ENCODE measurements around the gene MKLN1. TPM values are rescaled to one million over a fixed set of nuclear protein-coding genes. Genes with fewer than 3 reads are reported as not detected.

Gene MKLN1
- total and polyA plus RNA-seq, 2 donors from 2014 or later = 24.4 to 77.0 TPM

- H3K4me3 ChIP-seq (ENCODE audit: low read length in 3 of 3) = no peak overlapping the region
- intact Hi-C loops (cut with DNase I) = no loop called here
- H3K27me3 ChIP-seq (ENCODE audit: control insufficient read depth, insufficient read depth, low read length) = no peaks in the 10 kb centered on the region
- H3K4me1 ChIP-seq (ENCODE audit: control insufficient read depth in 2 of 3, insufficient read depth in 2 of 3, low read depth in 1 of 3, low read length in 3 of 3) = peaks cover 0 to 14% (median 7%) of the 10 kb centered on the region in 3 donors
- H3K9ac ChIP-seq (ENCODE audit: low read length in 3 of 3) = no peak overlapping the region
- H3K36me3 ChIP-seq (ENCODE audit: control insufficient read depth in 2 of 3, insufficient read depth in 3 of 3, low read length in 3 of 3) = peaks cover 0 to 4% (median 0%) of the 10 kb centered on the region in 3 donors
- H3K27ac ChIP-seq (ENCODE audit: low read depth in 2 of 2, low read length in 2 of 2) = no peak overlapping the region
- H3K9me3 ChIP-seq (ENCODE audit: control insufficient read depth in 2 of 3, insufficient read depth in 1 of 3, low read length in 3 of 3) = no peaks in the 10 kb centered on the region
- FAIRE-seq = no peak
- no peak for DNase-seq
- TF ChIP-seq CTCF (IDR thresholded peaks at IDR 0.05; ENCODE audit: borderline replicate concordance, extremely low read depth, insufficient read depth) = no peak
Measured at GRCh38 chr7:131322061-131322460, 5.6 kb upstream of the MKLN1 start.

- no peaks in the 10 kb centered on the region for H3K27me3 ChIP-seq (ENCODE audit: control insufficient read depth, insufficient read depth, low read length)
- intact Hi-C loops (cut with DNase I) = no loop called here
- peaks cover 0 to 14% (median 8%) of the 10 kb centered on the region in 3 donors for H3K4me1 ChIP-seq (ENCODE audit: control insufficient read depth in 2 of 3, insufficient read depth in 2 of 3, low read depth in 1 of 3, low read length in 3 of 3)
- no peak overlapping the region for H3K9ac ChIP-seq (ENCODE audit: low read length in 3 of 3)
- H3K36me3 ChIP-seq (ENCODE audit: control insufficient read depth in 2 of 3, insufficient read depth in 3 of 3, low read length in 3 of 3) = peaks cover 0 to 4% (median 0%) of the 10 kb centered on the region in 3 donors
- H3K9me3 ChIP-seq (ENCODE audit: control insufficient read depth in 2 of 3, insufficient read depth in 1 of 3, low read length in 3 of 3) = no peaks in the 10 kb centered on the region
- TF ChIP-seq CTCF (IDR thresholded peaks at IDR 0.05; ENCODE audit: borderline replicate concordance, extremely low read depth, insufficient read depth) = no peak
- no peak overlapping the region for H3K27ac ChIP-seq (ENCODE audit: low read depth in 2 of 2, low read length in 2 of 2)
- FAIRE-seq = no peak
- DNase-seq = no peak
- no peak overlapping the region for H3K4me3 ChIP-seq (ENCODE audit: low read length in 3 of 3)
Measured at GRCh38 chr7:131322861-131323260, 4.8 kb upstream of the MKLN1 start.

GRCh38 chr7:131325179-131325840, 2.4 kb upstream of the MKLN1 start:
- peaks cover 0 to 4% (median 0%) of the 10 kb centered on the region in 3 donors for H3K36me3 ChIP-seq (ENCODE audit: control insufficient read depth in 2 of 3, insufficient read depth in 3 of 3, low read length in 3 of 3)
- H3K9ac ChIP-seq (ENCODE audit: low read length in 3 of 3) = no peak overlapping the region
- H3K4me3 ChIP-seq (ENCODE audit: low read length in 3 of 3) = no peak overlapping the region
- no peaks in the 10 kb centered on the region for H3K27me3 ChIP-seq (ENCODE audit: control insufficient read depth, insufficient read depth, low read length)
- intact Hi-C loops (cut with DNase I) = no loop called here
- FAIRE-seq (no peak), DNase-seq (no peak)
- no peak overlapping the region for H3K27ac ChIP-seq (ENCODE audit: low read depth in 2 of 2, low read length in 2 of 2)
- peaks cover 0 to 19% (median 18%) of the 10 kb centered on the region in 3 donors for H3K4me1 ChIP-seq (ENCODE audit: control insufficient read depth in 2 of 3, insufficient read depth in 2 of 3, low read depth in 1 of 3, low read length in 3 of 3)
- no peak for TF ChIP-seq CTCF (IDR thresholded peaks at IDR 0.05; ENCODE audit: borderline replicate concordance, extremely low read depth, insufficient read depth)
- no peaks in the 10 kb centered on the region for H3K9me3 ChIP-seq (ENCODE audit: control insufficient read depth in 2 of 3, insufficient read depth in 1 of 3, low read length in 3 of 3)
